Right lobe of liver (tissue), 6 donors: ENCODE data around the gene COL4A5. TPM values are rescaled to one million over a fixed set of nuclear protein-coding genes. Genes with fewer than 3 reads are reported as not detected.

Source experiments
- ATAC-seq, 4 donors: fragments of 200-7000 bp; cut with Tn5 transposase; one replicate each; pipeline ENCODE4 v1.9.1; 2020; ENCODE audit warnings: mild to moderate bottlenecking in 4 of 4, moderate library complexity in 4 of 4
- DNase-seq, 3 donors: peaks; one replicate each; pipeline ENCODE4 v3.0.0-alpha.2; 2020
- H3K27ac ChIP-seq, 3 donors: fragments of 200-600 bp; one replicate each; pipeline ENCODE4 v1.8.0; 2022
- H3K27me3 ChIP-seq, 2 donors: fragments of 200-600 bp; one replicate each; pipeline ENCODE4 v1.8.0; 2022
- H3K36me3 ChIP-seq, 4 donors: fragments of 200-600 bp; sonication (generic) in 1 of 4; one replicate each; pipeline versions ENCODE4 v1.5.1 to v1.8.0; 2017 to 2022; ENCODE audit warnings: control low read depth in 1 of 4
- H3K4me1 ChIP-seq, 4 donors: fragments of 200-600 bp; sonication (generic) in 1 of 4; one replicate each; pipeline versions ENCODE4 v1.5.1 to v1.8.0; 2017 to 2022; ENCODE audit warnings: control low read depth in 1 of 4
- H3K4me3 ChIP-seq, 3 donors: fragments of 200-600 bp; one replicate each; pipeline ENCODE4 v1.8.0; 2022
- H3K9me3 ChIP-seq, 4 donors: fragments of 200-600 bp; sonication (generic) in 1 of 4; one replicate each; pipeline versions ENCODE4 v1.5.1 to v1.8.0; 2017 to 2022; ENCODE audit warnings: control low read depth in 1 of 4
- CTCF ChIP-seq, 4 donors: fragments of 200-600 bp in 3 of 4; fragments of 450-650 bp in 1 of 4; IDR thresholded peaks; one replicate each; pipeline versions ENCODE4 v1.5.1 to v1.8.0; 2016 to 2022; ENCODE audit warnings: antibody characterized with exemption in 4 of 4, mild to moderate bottlenecking in 2 of 4
- POLR2A ChIP-seq: fragments of 450-650 bp; IDR thresholded peaks from one replicate; pipeline ENCODE4 v1.6.1; 2017; ENCODE audit warnings: antibody characterized with exemption, mild to moderate bottlenecking
- WGBS: methylation state at CpG from one replicate; pipeline ENCODE4 v1.1.6; 2018; ENCODE audit warnings: low coverage, low lambda C conversion rate; ENCODE audit not compliant: insufficient coverage; ENCODE audit errors: missing lambda C conversion rate; 5-methylcytosine and 5-hydroxymethylcytosine counted together
- intact Hi-C, 2 donors: fragments of 100-400 bp; cut with DNase I; formaldehyde crosslinking; loops; one replicate each; pipeline versions ENCODE4 v1.11.2 to v1.14.1; 2022
- total RNA-seq, 6 experiments: library from RNA; depleted of rRNA in 2 of 6; stranded (reverse); fragments of >200 nt in 2 of 6; fragmentation: NEBNext Ultra II Directional in 3 of 6; extraction: Animal tissue kit (Norgen Biotek cat#: 25700) in 3 of 6; gene quantifications; one replicate each; pipeline versions ENCODE4 v1.1.0 to v1.2.4, GENCODE V29; 2016 to 2023
- donor health status: DM: no; HTN: yes; CAD: no.
- donor health status: DM: no; HTN: no; CAD: no.
- donor health status: DM: no; HTN: no; CAD: no.
- donor health status: DM: no; HTN: yes; CAD: no.
- donor health status: DM: no; HTN: yes; CAD: no.

COL4A5 gene
- total RNA-seq, 6 experiments from 2014 or later = 0.65 to 4.0 (median 1.6) TPM

GRCh38 chrX:108735091-108735678 is 295.5 kb downstream of the COL4A5 start:
- no peak for TF ChIP-seq POLR2A
- no peak for TF ChIP-seq CTCF (IDR thresholded peaks at IDR 0.05)
- no peak overlapping the region for H3K27ac ChIP-seq
- no peak for ATAC-seq
- no peaks in the 10 kb centered on the region for H3K9me3 ChIP-seq
- peaks cover 0 to 16% of the 10 kb centered on the region in 2 donors for H3K27me3 ChIP-seq
- no peaks in the 10 kb centered on the region for H3K36me3 ChIP-seq
- no peak overlapping the region for H3K4me3 ChIP-seq
- WGBS = 40% methylated on average over 3 of the region's 36 CpGs
- intact Hi-C loops = no loop called here
- H3K4me1 ChIP-seq = no peaks in the 10 kb centered on the region
- DNase-seq = peak in 1 of 3 donors; percentile 38

- H3K27ac ChIP-seq = no peak overlapping the region
- peak in 1 of 3 donors; percentile 48 for DNase-seq
- no peak for TF ChIP-seq CTCF (IDR thresholded peaks at IDR 0.05)
- no peak for TF ChIP-seq POLR2A
- ATAC-seq = no peak
- intact Hi-C loops = no loop called here
- 27% methylated on average over 52 of the region's 82 CpGs for WGBS
- H3K27me3 ChIP-seq = peaks cover 0 to 16% of the 10 kb centered on the region in 2 donors
- no peak overlapping the region for H3K4me3 ChIP-seq
- no peaks in the 10 kb centered on the region for H3K36me3 ChIP-seq
- H3K4me1 ChIP-seq = no peaks in the 10 kb centered on the region
- H3K9me3 ChIP-seq = no peaks in the 10 kb centered on the region
These were observed 296.3 kb downstream of the COL4A5 start for GRCh38 chrX:108735679-108736508.

GRCh38 chrX:108736509-108737479 is 297.2 kb downstream of the COL4A5 start, which contains the start of gene IRS4:
Gene IRS4 (minus strand): TSS chrX:108736563.
- Histone ChIP-seq H3K27me3 (peaks cover 0 to 15% of the 10 kb centered on the region in 2 donors), H3K27ac (no peak within 1 kb of the TSS), H3K4me3 (no peak within 1 kb of the TSS), H3K36me3 (no peaks in the 10 kb centered on the region), H3K4me1 (no peaks in the 10 kb centered on the region), H3K9me3 (no peaks in the 10 kb centered on the region)
- ATAC-seq (peak in 1 of 4 donors; percentile 38), DNase-seq (peak in 1 of 3 donors; percentile 47)
- TF ChIP-seq CTCF (IDR thresholded peaks at IDR 0.05) = no peak
- no peak for TF ChIP-seq POLR2A
- WGBS = 18% methylated on average over 20 of the region's 62 CpGs
- intact Hi-C loops = no loop called here

GRCh38 chrX:108737754-108738153 is 298.1 kb downstream of the COL4A5 start:
- ATAC-seq (no peak), DNase-seq (no peak)
- TF ChIP-seq POLR2A (no peak), CTCF (IDR thresholded peaks at IDR 0.05) (no peak)
- Histone ChIP-seq H3K9me3 (no peaks in the 10 kb centered on the region), H3K27me3 (peaks cover 0 to 10% of the 10 kb centered on the region in 2 donors), H3K36me3 (no peaks in the 10 kb centered on the region), H3K27ac (no peak overlapping the region), H3K4me3 (no peak overlapping the region), H3K4me1 (no peaks in the 10 kb centered on the region)
- WGBS = 26% methylated on average over 5 of the region's 5 CpGs
- intact Hi-C loops = no loop called here
